Stimulated activated CD4-positive, alpha-beta T cell treated with anti-CD3 and anti-CD28 coated beads, Interleukin-4, amount 100 ng/mL, for 1 hour (primary cell): ENCODE data around the gene VASP.

Experiments
- DNase-seq: peaks from one replicate; pipeline ENCODE4 v3.0.0-alpha.2; 2020

VASP gene

GRCh38 chr19:45517238-45517637 is 10.0 kb downstream of the VASP start:
- DNase-seq, result no peak

DNA sequence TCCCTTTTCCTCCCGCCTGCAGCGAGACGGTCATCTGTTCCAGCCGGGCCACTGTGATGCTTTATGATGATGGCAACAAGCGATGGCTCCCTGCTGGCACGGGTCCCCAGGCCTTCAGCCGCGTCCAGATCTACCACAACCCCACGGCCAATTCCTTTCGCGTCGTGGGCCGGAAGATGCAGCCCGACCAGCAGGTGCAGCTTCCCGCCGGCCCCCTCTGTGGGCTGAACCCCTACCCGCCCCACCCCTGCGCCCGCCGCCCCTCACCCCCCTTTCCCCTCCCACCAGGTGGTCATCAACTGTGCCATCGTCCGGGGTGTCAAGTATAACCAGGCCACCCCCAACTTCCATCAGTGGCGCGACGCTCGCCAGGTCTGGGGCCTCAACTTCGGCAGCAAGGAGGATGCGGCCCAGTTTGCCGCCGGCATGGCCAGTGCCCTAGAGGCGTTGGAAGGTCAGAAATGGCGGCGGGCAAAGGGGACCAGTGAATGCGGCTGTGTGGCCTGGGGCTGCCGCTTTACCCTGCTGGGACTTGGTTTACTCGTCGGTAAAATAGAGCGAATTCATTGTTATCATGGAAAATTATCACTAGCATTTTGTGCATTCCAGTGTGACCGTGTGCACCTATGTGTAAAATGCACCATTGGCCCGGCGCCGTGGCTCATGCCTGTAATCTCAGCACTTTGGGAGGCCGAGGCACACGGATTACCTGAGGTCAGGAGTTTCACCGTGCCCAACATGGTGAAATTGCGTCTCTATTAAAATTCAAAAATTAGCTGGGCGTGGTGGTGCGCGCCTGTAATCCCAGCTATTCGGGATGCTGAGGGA is 10.6 kb downstream of the VASP start:
- DNase-seq, result no peak

DNA sequence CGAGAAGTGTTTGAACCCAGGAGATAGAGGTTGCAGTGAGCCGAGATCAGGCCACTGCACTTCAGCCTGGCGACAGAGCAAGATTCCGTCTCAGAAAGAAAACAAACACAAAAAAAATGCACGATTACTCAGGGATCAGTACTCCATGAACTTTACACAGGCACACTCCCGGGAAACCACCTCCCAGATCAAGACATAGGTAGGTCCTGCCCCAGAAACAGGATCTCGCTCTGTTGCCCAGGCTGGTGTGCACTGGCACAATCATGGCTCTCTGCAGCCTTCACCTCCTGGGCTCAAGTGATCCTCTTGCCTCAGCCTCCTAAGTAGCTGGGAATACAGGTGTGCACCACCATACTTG is 11.2 kb downstream of the VASP start:
- DNase-seq, result no peak

DNA sequence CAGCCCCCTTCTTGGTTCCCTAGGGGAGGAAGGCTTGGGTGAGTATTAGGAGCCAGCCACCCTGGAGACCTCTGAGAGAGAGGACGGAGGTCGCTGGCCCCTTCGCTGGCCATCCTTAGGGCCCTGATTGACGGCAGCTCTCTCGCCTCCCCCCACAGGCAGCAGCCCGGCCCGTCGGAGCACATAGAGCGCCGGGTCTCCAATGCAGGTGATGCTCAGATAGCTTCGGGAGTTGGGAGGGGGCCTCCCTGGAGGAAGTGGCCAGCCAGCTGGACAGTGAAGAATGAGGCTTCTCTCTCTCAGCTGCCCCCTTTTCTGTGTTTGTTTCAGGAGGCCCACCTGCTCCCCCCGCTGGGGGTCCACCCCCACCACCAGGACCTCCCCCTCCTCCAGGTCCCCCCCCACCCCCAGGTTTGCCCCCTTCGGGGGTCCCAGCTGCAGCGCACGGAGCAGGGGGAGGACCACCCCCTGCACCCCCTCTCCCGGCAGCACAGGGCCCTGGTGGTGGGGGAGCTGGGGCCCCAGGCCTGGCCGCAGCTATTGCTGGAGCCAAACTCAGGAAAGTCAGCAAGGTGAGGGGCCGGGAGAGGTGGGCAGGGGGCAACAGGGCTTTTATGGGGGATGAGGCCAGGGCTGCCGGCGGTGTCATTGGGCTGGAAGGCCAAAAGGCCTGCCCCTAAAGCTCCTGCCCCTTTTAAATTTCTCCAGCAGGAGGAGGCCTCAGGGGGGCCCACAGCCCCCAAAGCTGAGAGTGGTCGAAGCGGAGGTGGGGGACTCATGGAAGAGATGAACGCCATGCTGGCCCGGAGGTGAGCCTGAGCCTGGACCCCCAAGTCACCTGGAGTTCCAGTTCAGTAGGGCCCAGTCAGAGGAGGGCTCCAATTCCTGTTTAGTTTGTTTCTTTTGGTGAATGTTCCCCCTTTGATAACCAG is 15.0 kb downstream of the VASP start:
- no peak for DNase-seq

GRCh38 chr19:45523642-45524256 is 16.5 kb downstream of the VASP start:
- DNase-seq, result peak; percentile 65

DNA sequence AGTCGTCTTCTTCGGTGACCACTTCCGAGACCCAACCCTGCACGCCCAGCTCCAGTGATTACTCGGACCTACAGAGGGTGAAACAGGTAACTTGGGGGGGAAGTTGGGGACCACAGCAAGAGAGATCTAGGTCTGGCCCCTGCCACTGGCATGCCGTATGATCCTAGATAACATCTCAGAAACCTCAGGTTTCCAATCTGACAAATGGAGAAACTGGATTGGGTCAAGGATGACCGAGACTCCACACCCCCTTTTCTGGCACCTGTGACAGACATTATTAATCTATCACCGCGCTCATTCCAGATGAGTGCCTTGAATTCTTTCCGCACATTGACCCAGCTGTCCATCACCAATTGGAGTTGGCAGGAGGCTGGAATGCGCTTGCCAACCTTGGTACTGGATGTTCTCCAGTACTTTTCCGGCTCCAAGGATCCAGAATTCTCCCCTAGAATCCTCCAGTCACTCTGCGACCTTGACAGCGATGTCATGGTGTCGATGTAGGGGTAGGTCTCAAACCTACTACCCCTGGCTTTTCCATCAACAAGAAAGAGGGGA is 17.4 kb downstream of the VASP start:
- DNase-seq, result no peak

DNA sequence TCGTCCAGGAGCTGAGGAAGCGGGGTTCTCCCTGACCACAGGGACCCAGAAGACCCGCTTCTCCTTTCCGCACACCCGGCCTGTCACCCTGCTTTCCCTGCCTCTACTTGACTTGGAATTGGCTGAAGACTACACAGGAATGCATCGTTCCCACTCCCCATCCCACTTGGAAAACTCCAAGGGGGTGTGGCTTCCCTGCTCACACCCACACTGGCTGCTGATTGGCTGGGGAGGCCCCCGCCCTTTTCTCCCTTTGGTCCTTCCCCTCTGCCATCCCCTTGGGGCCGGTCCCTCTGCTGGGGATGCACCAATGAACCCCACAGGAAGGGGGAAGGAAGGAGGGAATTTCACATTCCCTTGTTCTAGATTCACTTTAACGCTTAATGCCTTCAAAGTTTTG is 18.9 kb downstream of the VASP start:
- DNase-seq, result no peak

DNA sequence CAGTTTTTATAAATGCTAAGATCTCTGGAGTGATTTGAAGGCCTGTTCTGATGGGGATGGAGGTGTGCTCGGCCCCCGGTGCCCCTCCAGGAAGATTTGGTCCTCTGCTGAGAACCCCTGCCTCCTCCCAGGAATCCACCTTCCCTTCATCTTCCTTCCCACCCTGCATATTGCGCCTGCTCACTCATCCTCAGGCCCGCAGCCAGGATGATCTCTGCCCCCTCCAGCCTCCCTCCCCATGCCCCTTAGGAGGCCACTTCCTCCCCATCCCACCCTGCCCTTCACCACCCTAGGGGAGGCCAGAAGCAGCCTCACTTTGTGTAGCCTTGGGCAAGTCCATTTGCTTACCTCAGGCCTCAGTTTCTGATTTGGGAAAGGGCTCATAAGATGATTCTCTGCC is 19.7 kb downstream of the VASP start:
- no peak for DNase-seq

DNA sequence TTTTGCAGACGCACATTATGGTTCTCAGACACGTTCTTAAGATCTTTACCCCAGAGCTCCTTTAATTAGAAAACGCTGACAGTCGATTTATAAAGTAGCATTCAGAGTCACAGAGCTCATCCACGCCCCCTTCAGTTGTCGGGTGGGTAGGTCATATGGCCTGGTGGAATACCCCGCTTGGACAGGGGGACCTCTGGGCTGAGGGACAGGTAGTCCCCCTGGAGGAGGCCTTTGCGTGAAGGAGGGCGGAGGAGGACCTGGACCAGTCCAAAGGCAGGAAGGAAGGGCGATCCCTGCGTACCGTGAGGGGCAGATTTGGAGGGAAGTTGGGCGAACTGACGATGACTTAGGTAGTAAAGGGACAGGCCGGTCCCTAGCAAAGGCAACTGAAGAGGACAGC is 20.5 kb downstream of the VASP start:
- no peak for DNase-seq

DNA sequence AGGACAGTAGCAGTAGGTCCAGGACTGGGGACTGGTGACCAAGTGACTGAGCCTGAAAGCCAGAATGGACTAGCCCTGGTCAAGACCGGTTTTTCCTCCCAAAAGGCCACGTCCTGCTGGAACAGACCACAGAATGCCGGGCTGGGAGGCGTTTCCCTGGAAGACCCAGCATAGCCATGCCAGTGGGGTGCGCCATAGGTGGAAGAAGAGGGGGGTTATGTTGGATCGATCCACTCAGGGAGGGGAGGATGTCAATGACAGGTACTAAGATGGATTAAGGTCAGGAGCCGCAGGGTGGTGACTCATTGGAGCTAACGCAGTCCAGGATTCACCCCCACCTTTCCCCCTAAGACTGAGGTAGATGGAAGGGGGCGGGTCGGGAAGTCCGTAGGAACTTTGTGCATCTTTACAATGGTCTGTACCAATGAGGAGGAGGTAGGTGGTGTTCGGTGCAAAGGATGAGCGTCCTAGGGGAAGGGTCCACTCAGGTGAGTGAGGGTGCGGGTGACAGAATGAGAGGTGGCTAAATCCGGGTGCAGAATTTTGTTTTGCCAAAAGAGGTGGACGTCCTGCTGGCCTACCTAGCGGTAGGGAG is 21.0 kb downstream of the VASP start:
- no peak for DNase-seq

DNA sequence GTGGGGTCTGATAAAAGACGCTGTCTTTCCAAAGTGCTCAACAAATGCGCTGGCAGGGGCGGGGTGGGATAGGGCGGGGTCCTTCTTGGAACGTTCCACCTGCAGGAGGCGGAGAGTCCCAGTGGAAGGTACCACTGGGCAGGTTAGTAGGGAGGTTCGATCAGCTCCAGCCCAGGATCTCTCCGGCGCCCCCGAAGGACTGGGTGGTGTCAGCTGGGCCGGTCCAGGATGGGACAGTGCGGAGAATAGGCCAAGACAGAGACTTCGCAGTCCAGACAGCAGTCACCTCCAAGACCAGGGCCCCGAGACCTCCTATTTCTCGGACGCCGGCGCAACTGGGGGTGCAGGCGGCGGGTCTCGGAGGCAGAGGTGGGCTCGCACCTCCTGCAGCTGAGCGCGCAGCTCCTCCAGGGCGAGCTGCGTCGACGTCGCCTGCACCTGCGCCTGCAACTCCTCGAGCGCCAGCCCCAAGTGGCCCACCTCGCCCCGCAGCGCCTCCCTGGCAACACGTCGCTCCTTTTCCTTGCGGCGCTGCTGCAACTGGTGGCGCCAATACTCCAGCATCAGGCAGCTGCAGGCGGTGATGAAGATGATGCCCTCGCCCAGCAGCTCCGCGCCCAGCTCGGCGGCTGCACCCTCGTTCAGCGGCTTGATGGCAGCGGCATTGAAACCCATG is 21.6 kb downstream of the VASP start:
- DNase-seq, result peak; percentile 25

DNA sequence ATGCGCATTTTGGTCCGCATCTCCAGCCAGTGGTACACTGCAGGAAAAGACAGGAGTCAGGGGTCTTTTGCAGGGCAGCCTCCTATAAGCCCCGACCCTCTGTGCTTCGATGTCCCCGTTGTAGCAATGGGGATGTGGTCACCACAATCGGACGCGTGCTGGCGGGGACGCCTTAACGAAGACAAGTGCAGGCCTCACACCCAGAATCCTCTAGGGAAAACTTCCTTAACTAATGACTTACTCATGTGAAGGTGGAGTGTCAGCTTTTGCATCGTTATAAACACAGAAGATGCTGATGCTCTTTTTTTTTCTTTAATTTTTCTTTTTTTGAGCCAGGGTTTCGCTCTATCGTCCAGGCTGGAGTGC is 22.1 kb downstream of the VASP start:
- no peak for DNase-seq

DNA sequence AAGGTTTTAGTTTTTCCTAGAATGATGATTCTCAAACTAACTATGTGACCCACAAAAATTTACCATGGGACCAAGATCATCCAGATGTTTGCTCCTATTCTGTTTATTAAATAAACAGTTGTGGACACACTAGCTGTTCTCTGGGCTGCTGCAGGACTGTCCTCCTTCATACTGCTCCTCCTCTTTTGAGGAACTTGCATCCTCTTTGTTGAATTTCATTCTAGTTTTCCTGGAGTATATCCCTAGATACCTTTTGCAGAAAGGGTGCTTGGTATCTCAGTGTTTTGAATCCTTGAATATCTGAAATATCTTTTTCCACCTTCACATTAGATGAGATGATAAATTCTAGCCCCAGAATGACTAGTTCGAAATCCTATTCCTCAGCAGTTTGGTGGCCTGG is 24.1 kb downstream of the VASP start:
- no peak for DNase-seq

DNA sequence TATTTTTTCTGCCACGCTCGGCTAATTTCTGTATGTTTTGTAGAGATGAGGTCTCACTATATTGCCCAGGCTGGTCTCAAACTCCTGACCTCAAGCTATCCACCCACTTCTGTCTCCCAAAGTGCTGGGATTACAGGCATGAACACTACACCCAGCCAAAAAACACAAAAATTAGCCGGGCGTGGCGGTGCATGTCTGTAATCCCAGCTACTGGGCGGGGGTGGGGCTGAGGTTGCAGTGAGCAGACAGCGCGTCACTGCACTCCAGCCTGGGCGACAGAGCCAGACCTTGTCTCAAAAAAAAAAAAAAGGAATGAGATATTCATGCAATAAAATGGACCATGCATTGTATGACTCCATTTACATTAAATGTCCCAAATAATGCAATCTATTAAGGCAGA is 32.2 kb downstream of the VASP start:
- no peak for DNase-seq

DNA sequence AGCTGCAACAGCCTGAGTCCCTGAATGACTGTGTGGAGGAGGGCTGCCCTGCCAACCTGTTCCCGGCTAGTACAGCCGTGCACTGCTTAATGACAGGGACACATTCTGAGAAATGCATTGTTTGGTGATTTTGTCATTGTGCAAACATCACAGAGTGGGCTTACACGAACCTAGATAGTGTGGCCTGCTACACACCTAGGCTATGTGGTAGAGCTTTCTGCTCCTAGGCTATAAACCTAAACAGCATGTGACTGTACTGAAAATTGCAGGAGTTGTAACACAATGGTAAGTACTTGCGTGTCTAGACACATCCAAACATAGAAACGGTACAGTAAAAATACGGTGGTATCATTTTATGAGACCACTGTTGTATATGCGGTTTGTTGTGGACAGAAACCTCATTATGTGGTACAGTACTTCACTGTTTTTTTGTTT is 35.0 kb downstream of the VASP start:
- no peak for DNase-seq

DNA sequence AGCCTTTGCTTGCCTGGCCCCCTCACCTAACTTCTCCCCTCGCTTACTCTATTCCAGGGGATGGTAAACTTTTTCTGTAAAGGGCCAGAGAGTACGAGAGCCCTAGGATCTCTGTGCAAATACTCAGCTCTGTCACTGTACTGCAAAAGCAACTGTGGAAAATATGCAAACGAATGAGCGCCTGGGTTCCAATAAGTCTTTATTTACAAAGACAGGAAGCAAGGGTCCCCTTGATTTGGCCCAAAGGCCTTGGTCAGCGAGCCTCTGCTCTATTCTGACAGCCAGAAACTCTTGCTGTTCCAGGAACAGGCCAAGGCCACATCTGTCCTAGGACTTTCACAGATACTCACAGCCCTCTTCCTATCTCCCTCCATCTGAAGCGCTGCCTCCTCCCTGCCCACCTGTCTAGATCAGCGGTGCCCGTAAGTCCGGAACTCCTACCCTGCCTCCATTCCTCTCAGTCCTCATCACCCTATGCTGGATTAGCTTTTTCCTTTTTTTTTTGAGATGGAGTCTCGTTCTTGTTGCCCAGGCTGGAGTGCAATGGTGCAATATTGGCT is 40.0 kb downstream of the VASP start:
- DNase-seq, result no peak

- DNase-seq, result no peak
Measured at GRCh38 chr19:45547965-45548609, 40.8 kb downstream of the VASP start.

DNA sequence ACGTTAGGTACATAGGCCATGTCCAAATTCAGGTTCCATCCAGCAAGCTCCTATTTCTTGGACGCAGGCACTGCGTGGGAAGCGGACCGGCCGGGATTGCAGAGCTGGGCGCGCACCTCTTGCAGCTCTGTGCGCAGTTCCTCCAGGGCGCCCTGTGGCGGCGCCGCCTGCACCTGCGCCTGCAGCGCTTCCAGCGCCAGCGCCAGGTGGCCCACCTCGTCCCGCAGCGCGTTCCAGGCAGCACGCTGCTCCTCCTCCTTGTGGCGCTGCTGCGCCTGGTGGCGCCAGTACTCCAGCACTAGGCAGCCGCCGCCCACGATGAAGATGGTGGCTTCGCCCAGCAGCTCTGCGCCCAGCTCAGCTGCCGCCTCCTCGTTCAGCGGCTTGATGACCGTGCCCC is 46.2 kb downstream of the VASP start:
- no peak for DNase-seq

- DNase-seq, result no peak
Measured at GRCh38 chr19:45554481-45554880, 47.2 kb downstream of the VASP start.

DNA sequence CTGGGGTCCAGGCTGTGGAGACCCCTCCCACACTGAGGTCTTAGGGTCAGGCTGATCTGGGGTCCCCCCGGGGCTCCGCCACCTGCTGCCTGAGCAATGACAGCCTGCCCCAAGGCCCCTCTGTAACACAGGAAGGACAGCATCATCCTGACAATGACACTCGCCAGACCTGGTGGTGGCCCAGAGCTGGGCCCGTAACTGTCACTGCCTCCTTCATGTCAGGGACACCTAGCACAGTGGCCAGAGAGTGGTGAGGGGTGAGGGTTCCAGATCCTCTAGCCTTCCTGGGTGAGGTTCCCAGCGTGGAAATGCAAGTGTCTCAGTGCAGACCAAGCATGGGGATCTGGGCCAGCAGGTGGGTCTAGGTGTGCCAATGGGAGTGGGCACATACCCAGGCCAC is 49.6 kb downstream of the VASP start:
- DNase-seq, result no peak

- DNase-seq, result peak; percentile 54
Measured at GRCh38 chr19:45558399-45558878, 51.2 kb downstream of the VASP start.
